ENCODE data around the gene MTHFD1L. TPM values are rescaled to one million over a fixed set of nuclear protein-coding genes. Genes with fewer than 3 reads are reported as not detected.

MTHFD1L gene
- total and polyA plus RNA-seq, 2 donors: 13.9 to 16.0 TPM

DNA sequence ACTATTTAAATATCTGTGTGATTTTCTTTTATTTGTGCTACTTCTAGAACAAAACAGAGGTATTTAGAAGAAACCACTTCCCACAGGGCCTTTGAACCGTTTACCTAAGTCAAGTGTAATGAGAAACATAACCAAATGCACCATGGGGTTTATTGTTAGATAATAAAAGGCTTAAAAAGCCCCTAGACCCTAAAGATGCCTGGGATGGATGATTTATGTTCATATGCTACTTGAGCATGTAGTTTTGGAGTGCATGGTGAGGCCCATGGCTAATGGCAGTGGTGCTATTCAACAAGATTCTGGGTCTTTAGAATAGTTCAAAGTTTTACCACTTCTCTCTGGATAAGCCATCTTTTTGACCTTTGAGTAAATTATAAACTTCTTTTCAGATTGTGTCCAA is 65.9 kb downstream of the MTHFD1L start:
- 97% methylated on average over 1 of the region's 1 CpG for WGBS
- H3K27ac ChIP-seq (ENCODE audit: low read depth in 1 of 2, low read length in 1 of 2): no peak overlapping the region
- peaks cover 3 to 8% of the 10 kb centered on the region in 2 donors for H3K36me3 ChIP-seq (ENCODE audit: control insufficient read depth in 2 of 2, insufficient read depth in 2 of 2, low read length in 1 of 2)
- H3K4me1 ChIP-seq (ENCODE audit: control insufficient read depth in 2 of 2, insufficient read depth in 2 of 2, low read length in 2 of 2): no peaks in the 10 kb centered on the region
- H3K27me3 ChIP-seq (ENCODE audit: control insufficient read depth in 2 of 2, insufficient read depth in 1 of 2, low read length in 1 of 2): no peaks in the 10 kb centered on the region
- DNase-seq (ENCODE audit: low read depth in 6 of 9, low spot score in 9 of 9): no peak
- H3K4me3 ChIP-seq (ENCODE audit: low read length in 2 of 2): no peak overlapping the region
- H3K9me3 ChIP-seq (ENCODE audit: control insufficient read depth in 2 of 2, insufficient read depth in 1 of 2, low read length in 1 of 2): no peaks in the 10 kb centered on the region

DNA sequence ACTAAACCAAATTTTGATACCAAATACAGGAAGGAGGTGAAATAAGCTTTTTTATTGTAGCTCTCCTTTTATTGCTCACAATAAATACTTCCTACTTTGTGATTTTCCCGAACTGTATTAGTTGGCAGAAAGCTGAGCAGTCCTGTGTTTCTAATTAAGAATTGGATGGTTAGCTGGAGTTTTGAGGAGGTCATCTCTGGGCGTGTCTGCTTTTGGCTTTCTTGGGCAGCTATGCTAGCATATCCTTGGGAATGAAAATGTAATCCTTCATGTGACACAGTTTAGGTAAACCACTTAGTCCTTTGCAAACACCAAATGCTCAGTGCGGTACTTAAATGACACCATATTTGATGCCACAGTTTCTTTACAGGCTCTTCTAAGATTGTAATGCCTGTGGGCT is 67.5 kb downstream of the MTHFD1L start:
- no peaks in the 10 kb centered on the region for H3K9me3 ChIP-seq (ENCODE audit: control insufficient read depth in 2 of 2, insufficient read depth in 1 of 2, low read length in 1 of 2)
- no peak for DNase-seq (ENCODE audit: low read depth in 6 of 9, low spot score in 9 of 9)
- peaks cover 6 to 16% of the 10 kb centered on the region in 2 donors for H3K36me3 ChIP-seq (ENCODE audit: control insufficient read depth in 2 of 2, insufficient read depth in 2 of 2, low read length in 1 of 2)
- H3K4me1 ChIP-seq (ENCODE audit: control insufficient read depth in 2 of 2, insufficient read depth in 2 of 2, low read length in 2 of 2): no peaks in the 10 kb centered on the region
- H3K4me3 ChIP-seq (ENCODE audit: low read length in 2 of 2): no peak overlapping the region
- WGBS: 95% methylated on average over 3 of the region's 3 CpGs
- H3K27ac ChIP-seq (ENCODE audit: low read depth in 1 of 2, low read length in 1 of 2): no peak overlapping the region
- no peaks in the 10 kb centered on the region for H3K27me3 ChIP-seq (ENCODE audit: control insufficient read depth in 2 of 2, insufficient read depth in 1 of 2, low read length in 1 of 2)

DNA sequence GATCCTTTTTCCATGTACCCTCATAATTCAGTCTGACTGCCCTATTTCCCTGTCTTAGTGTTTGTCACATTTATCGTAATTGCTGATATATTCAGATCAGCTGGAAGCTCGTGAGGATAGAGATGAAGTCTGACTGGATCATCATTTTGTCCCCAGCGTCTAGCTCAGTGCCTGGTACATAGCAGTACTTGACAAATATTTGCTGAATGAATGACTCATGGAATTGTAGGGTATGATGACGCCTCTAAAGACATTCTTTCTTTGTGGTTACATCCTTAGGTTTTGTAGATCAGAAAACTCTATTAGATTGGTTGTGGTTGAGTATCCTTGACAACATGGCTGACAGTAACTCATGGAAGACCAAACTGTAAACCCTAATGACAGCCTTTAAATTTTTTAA is 68.9 kb downstream of the MTHFD1L start:
- Histone ChIP-seq H3K27me3 (ENCODE audit: control insufficient read depth in 2 of 2, insufficient read depth in 1 of 2, low read length in 1 of 2) (no peaks in the 10 kb centered on the region), H3K9me3 (ENCODE audit: control insufficient read depth in 2 of 2, insufficient read depth in 1 of 2, low read length in 1 of 2) (no peaks in the 10 kb centered on the region), H3K36me3 (ENCODE audit: control insufficient read depth in 2 of 2, insufficient read depth in 2 of 2, low read length in 1 of 2) (peaks cover 6 to 13% of the 10 kb centered on the region in 2 donors), H3K4me3 (ENCODE audit: low read length in 2 of 2) (no peak overlapping the region), H3K27ac (ENCODE audit: low read depth in 1 of 2, low read length in 1 of 2) (no peak overlapping the region), H3K4me1 (ENCODE audit: control insufficient read depth in 2 of 2, insufficient read depth in 2 of 2, low read length in 2 of 2) (no peaks in the 10 kb centered on the region)
- no peak for DNase-seq (ENCODE audit: low read depth in 6 of 9, low spot score in 9 of 9)
- WGBS: 98% methylated on average over 4 of the region's 4 CpGs

DNA sequence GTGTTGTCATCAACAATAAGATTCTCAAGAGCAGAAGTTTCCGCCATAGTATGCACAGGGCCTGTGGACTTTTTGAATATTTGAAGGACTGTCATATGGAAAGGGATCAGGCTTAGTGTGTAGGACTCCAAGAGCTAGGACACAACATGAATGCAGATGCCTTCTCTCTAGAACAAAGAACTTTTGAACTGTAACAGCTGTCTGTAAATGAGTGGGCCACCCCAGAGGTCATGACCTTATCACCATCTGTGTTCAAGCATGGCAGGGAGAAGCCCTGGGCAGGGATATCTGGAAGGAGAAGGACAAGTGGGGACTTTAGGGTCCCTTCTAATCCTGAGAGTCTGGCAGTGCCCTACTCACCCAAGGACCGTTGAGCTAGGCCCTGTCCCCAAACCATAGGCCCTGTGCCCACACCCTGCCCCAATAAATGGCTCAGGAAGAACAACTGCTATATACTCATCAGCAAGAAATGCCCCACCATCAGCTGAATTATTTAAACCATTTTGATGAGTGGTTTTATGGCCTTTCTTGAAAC is 70.6 kb downstream of the MTHFD1L start:
- no peaks in the 10 kb centered on the region for H3K4me1 ChIP-seq (ENCODE audit: control insufficient read depth in 2 of 2, insufficient read depth in 2 of 2, low read length in 2 of 2)
- WGBS: 97% methylated on average over 2 of the region's 2 CpGs
- H3K27ac ChIP-seq (ENCODE audit: low read depth in 1 of 2, low read length in 1 of 2): no peak overlapping the region
- peaks cover 6 to 18% of the 10 kb centered on the region in 2 donors for H3K36me3 ChIP-seq (ENCODE audit: control insufficient read depth in 2 of 2, insufficient read depth in 2 of 2, low read length in 1 of 2)
- DNase-seq (ENCODE audit: low read depth in 6 of 9, low spot score in 9 of 9): no peak
- H3K4me3 ChIP-seq (ENCODE audit: low read length in 2 of 2): no peak overlapping the region
- H3K9me3 ChIP-seq (ENCODE audit: control insufficient read depth in 2 of 2, insufficient read depth in 1 of 2, low read length in 1 of 2): no peaks in the 10 kb centered on the region
- no peaks in the 10 kb centered on the region for H3K27me3 ChIP-seq (ENCODE audit: control insufficient read depth in 2 of 2, insufficient read depth in 1 of 2, low read length in 1 of 2)

DNA sequence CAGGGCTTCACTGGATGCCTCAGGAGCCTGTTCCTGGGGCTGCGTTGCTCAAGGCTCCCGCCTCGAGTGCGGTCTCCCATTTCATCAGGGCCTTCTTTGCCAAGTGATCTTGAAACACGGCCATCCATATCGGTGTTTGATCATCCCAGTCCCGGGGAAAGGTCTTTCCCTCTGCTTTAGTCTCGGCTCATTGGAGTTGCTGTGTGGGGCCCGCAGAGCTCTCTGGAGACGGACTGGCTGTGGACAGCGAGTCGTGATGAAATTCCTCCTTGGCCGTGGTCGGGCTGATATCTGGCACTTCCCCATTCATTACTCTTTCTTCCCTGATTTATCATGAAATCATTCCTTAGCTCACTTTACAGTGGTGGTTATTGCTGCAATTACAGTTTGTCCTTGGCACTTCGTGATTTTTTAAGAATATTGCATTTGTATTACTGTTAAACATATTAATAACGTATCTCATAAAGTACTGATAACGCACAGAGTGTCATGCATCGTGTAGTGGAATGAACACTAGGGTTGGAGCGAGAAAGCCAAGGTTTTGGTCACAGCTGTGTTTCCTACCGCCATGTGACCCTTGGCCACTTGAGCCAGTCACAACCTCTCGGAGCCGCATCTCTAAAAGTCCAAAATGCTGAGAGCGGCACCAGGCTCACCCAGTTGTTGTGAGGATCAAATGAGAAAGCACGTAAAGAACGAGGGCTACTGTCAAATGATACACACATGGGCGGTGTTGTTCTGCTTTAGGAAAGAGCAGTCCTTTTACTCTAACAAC is 71.8 kb downstream of the MTHFD1L start:
- DNase-seq (ENCODE audit: low read depth in 6 of 9, low spot score in 9 of 9): no peak
- H3K27me3 ChIP-seq (ENCODE audit: control insufficient read depth in 2 of 2, insufficient read depth in 1 of 2, low read length in 1 of 2): no peaks in the 10 kb centered on the region
- no peak overlapping the region for H3K27ac ChIP-seq (ENCODE audit: low read depth in 1 of 2, low read length in 1 of 2)
- H3K36me3 ChIP-seq (ENCODE audit: control insufficient read depth in 2 of 2, insufficient read depth in 2 of 2, low read length in 1 of 2): peaks cover 6 to 21% of the 10 kb centered on the region in 2 donors
- no peak overlapping the region for H3K4me3 ChIP-seq (ENCODE audit: low read length in 2 of 2)
- no peaks in the 10 kb centered on the region for H3K4me1 ChIP-seq (ENCODE audit: control insufficient read depth in 2 of 2, insufficient read depth in 2 of 2, low read length in 2 of 2)
- WGBS: 97% methylated on average over 26 of the region's 26 CpGs
- H3K9me3 ChIP-seq (ENCODE audit: control insufficient read depth in 2 of 2, insufficient read depth in 1 of 2, low read length in 1 of 2): no peaks in the 10 kb centered on the region

DNA sequence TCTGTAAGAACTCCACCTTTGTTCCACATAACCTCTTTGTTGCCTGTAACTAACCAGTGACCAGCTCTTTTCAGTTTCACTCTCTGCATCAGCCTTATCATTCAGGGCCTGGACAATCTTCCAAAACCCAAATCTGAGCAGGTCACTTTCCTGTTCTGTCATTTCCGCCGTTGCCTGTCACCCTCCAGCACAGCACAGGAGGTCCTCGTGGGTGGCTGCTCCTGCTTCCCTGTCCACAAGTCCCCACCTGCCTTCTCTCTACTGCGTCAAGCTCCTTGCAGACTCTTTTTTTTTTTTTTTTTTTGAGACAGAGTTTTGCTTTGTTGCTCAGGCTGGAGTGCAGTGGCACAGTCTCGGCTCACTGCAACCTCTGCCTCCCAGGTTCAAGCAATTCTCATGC is 73.9 kb downstream of the MTHFD1L start:
- Histone ChIP-seq H3K9me3 (ENCODE audit: control insufficient read depth in 2 of 2, insufficient read depth in 1 of 2, low read length in 1 of 2) (no peaks in the 10 kb centered on the region), H3K27ac (ENCODE audit: low read depth in 1 of 2, low read length in 1 of 2) (no peak overlapping the region), H3K4me3 (ENCODE audit: low read length in 2 of 2) (no peak overlapping the region), H3K36me3 (ENCODE audit: control insufficient read depth in 2 of 2, insufficient read depth in 2 of 2, low read length in 1 of 2) (peaks cover 9 to 22% of the 10 kb centered on the region in 2 donors), H3K27me3 (ENCODE audit: control insufficient read depth in 2 of 2, insufficient read depth in 1 of 2, low read length in 1 of 2) (no peaks in the 10 kb centered on the region), H3K4me1 (ENCODE audit: control insufficient read depth in 2 of 2, insufficient read depth in 2 of 2, low read length in 2 of 2) (no peaks in the 10 kb centered on the region)
- no peak for DNase-seq (ENCODE audit: low read depth in 6 of 9, low spot score in 9 of 9)
- 96% methylated on average over 5 of the region's 5 CpGs for WGBS

DNA sequence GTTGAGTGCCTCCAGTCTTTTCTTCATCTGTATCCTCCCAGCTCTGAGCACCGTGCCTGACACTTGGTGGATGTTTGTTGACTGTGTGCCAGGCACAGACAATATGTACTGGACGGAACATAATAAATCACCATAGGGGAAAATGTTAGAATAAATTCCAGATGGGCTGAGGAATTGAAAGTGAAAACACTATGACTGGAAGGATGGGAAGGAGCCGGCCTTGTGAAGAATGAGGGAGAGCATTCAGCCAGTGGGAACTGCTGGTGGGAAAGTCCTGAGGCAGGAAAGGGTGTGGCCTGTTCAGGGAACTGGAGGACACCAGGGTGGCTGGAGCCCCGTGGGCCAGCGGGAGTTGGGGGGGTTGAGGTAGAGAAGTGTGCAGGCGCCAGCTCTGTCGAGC is 75.4 kb downstream of the MTHFD1L start:
- Histone ChIP-seq H3K9me3 (ENCODE audit: control insufficient read depth in 2 of 2, insufficient read depth in 1 of 2, low read length in 1 of 2) (no peaks in the 10 kb centered on the region), H3K4me3 (ENCODE audit: low read length in 2 of 2) (no peak overlapping the region), H3K4me1 (ENCODE audit: control insufficient read depth in 2 of 2, insufficient read depth in 2 of 2, low read length in 2 of 2) (no peaks in the 10 kb centered on the region), H3K27ac (ENCODE audit: low read depth in 1 of 2, low read length in 1 of 2) (no peak overlapping the region), H3K27me3 (ENCODE audit: control insufficient read depth in 2 of 2, insufficient read depth in 1 of 2, low read length in 1 of 2) (no peaks in the 10 kb centered on the region), H3K36me3 (ENCODE audit: control insufficient read depth in 2 of 2, insufficient read depth in 2 of 2, low read length in 1 of 2) (peaks cover 9 to 29% of the 10 kb centered on the region in 2 donors)
- DNase-seq (ENCODE audit: low read depth in 6 of 9, low spot score in 9 of 9): no peak
- 90% methylated on average over 7 of the region's 7 CpGs for WGBS

DNA sequence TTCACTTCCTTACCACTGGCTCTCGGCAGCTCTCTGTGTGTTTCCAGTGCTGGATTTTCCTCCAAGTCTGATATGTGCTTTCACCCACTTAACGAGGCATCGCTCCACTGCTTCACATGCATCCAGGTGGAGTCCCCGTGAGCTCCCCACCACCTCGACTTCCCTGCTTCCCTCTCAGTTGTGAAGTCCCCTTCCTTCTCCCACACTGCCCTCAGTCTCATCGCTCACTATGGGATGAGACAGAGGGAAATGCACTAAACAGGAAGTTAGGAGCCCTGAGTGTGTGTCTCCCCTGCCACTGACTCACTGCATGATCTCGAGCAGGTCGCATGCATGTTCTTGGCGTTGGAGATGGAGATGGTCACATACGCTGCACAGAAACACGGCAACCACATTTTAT is 84.0 kb downstream of the MTHFD1L start:
- Histone ChIP-seq H3K4me3 (ENCODE audit: low read length in 2 of 2) (no peak overlapping the region), H3K27ac (ENCODE audit: low read depth in 1 of 2, low read length in 1 of 2) (no peak overlapping the region), H3K9me3 (ENCODE audit: control insufficient read depth in 2 of 2, insufficient read depth in 1 of 2, low read length in 1 of 2) (no peaks in the 10 kb centered on the region), H3K27me3 (ENCODE audit: control insufficient read depth in 2 of 2, insufficient read depth in 1 of 2, low read length in 1 of 2) (no peaks in the 10 kb centered on the region), H3K36me3 (ENCODE audit: control insufficient read depth in 2 of 2, insufficient read depth in 2 of 2, low read length in 1 of 2) (peaks cover 20 to 40% of the 10 kb centered on the region in 2 donors), H3K4me1 (ENCODE audit: control insufficient read depth in 2 of 2, insufficient read depth in 2 of 2, low read length in 2 of 2) (no peaks in the 10 kb centered on the region)
- no peak for DNase-seq (ENCODE audit: low read depth in 6 of 9, low spot score in 9 of 9)
- 97% methylated on average over 11 of the region's 11 CpGs for WGBS

DNA sequence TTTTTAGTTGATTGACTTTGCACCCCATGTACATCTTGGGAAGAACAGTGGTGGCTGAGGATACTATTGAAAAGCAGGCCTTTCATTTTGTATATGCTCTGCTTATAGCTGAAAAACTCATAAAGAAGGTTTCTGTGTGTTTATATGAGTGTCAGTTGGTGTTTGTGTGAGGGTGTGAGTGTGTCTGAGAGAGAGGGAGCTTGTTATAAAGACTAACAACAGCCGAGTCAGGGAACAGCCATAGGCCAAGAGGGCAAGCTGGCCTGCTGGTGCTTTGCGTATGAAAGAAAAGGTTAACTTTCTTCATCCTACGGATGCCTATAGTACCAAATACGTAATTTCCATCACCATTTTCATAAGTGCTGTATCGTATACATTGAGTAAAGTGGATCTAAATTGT is 88.3 kb downstream of the MTHFD1L start:
- Histone ChIP-seq H3K27ac (ENCODE audit: low read depth in 1 of 2, low read length in 1 of 2) (no peak overlapping the region), H3K4me3 (ENCODE audit: low read length in 2 of 2) (no peak overlapping the region), H3K36me3 (ENCODE audit: control insufficient read depth in 2 of 2, insufficient read depth in 2 of 2, low read length in 1 of 2) (peaks cover 25 to 39% of the 10 kb centered on the region in 2 donors), H3K27me3 (ENCODE audit: control insufficient read depth in 2 of 2, insufficient read depth in 1 of 2, low read length in 1 of 2) (no peaks in the 10 kb centered on the region), H3K9me3 (ENCODE audit: control insufficient read depth in 2 of 2, insufficient read depth in 1 of 2, low read length in 1 of 2) (no peaks in the 10 kb centered on the region), H3K4me1 (ENCODE audit: control insufficient read depth in 2 of 2, insufficient read depth in 2 of 2, low read length in 2 of 2) (no peaks in the 10 kb centered on the region)
- WGBS: 97% methylated on average over 5 of the region's 5 CpGs
- no peak for DNase-seq (ENCODE audit: low read depth in 6 of 9, low spot score in 9 of 9)

Measured in thymus (tissue), 11 donors.